HUES48 (cell line): Measurements from ENCODE around the gene EBPL.

Experiments used
- H3K27ac ChIP-seq: one replicate; pipeline ENCODE4 v1.7.0; 2013; ENCODE audit warnings: low read depth, low read length, inconsistent platforms
- H3K27me3 ChIP-seq: 2 replicates; pipeline ENCODE4 v1.6.1; 2013; ENCODE audit warnings: mild to moderate bottlenecking, low read length; ENCODE audit not compliant: control insufficient read depth, insufficient read depth
- H3K36me3 ChIP-seq: 2 replicates; pipeline ENCODE4 v1.6.1; 2013; ENCODE audit warnings: low read length; ENCODE audit not compliant: control insufficient read depth, insufficient read depth
- H3K4me1 ChIP-seq: 2 replicates; pipeline ENCODE4 v1.6.1; 2013; ENCODE audit warnings: mild to moderate bottlenecking, low read length; ENCODE audit not compliant: control insufficient read depth, insufficient read depth
- H3K4me3 ChIP-seq: 2 replicates; pipeline ENCODE4 v1.5.1; 2013; ENCODE audit warnings: mild to moderate bottlenecking, low read depth, low read length
- H3K9ac ChIP-seq: 2 replicates; pipeline ENCODE4 v1.6.1; 2013; ENCODE audit warnings: mild to moderate bottlenecking, low read depth, low read length, moderate library complexity
- H3K9me3 ChIP-seq: 2 replicates; pipeline ENCODE4 v1.6.1; 2013; ENCODE audit warnings: low read length; ENCODE audit not compliant: control insufficient read depth, insufficient read depth

Gene EBPL

GRCh38 chr13:49697468-49697867 lies 6.2 kb upstream of the EBPL start:
- H3K36me3 ChIP-seq, result peaks cover 33% of the 10 kb centered on the region
- H3K4me1 ChIP-seq, result peaks cover 16% of the 10 kb centered on the region
- H3K9ac ChIP-seq, result no peak overlapping the region
- H3K27ac ChIP-seq, result no peak overlapping the region
- H3K4me3 ChIP-seq, result no peak overlapping the region
- no peaks in the 10 kb centered on the region for H3K27me3 ChIP-seq
- no peaks in the 10 kb centered on the region for H3K9me3 ChIP-seq

- Histone ChIP-seq H3K4me1 (peaks cover 10% of the 10 kb centered on the region), H3K4me3 (no peak overlapping the region), H3K9me3 (no peaks in the 10 kb centered on the region), H3K27ac (no peak overlapping the region), H3K27me3 (no peaks in the 10 kb centered on the region), H3K36me3 (peaks cover 10% of the 10 kb centered on the region), H3K9ac (no peak overlapping the region)
Measured at GRCh38 chr13:49694446-49694845, 3.2 kb upstream of the EBPL start.

- Histone ChIP-seq H3K27ac (no peak overlapping the region), H3K9me3 (no peaks in the 10 kb centered on the region), H3K4me3 (no peak overlapping the region), H3K9ac (no peak overlapping the region), H3K36me3 (peaks cover 13% of the 10 kb centered on the region), H3K27me3 (no peaks in the 10 kb centered on the region), H3K4me1 (peaks cover 9% of the 10 kb centered on the region)
Measured at GRCh38 chr13:49693877-49694276, 2.6 kb upstream of the EBPL start.

- H3K36me3 ChIP-seq, result peaks cover 16% of the 10 kb centered on the region
- no peaks in the 10 kb centered on the region for H3K27me3 ChIP-seq
- H3K4me1 ChIP-seq, result peaks cover 4% of the 10 kb centered on the region; the same call in 1 of the 2 replicates
- H3K27ac ChIP-seq, result no peak overlapping the region
- no peaks in the 10 kb centered on the region for H3K9me3 ChIP-seq
- no peak overlapping the region for H3K4me3 ChIP-seq
- no peak overlapping the region for H3K9ac ChIP-seq
Measured at GRCh38 chr13:49693191-49693733, 2.0 kb upstream of the EBPL start.

- peak overlapping the region; percentile 86 for H3K4me3 ChIP-seq
- H3K36me3 ChIP-seq, result peaks cover 25% of the 10 kb centered on the region
- peaks cover 4% of the 10 kb centered on the region; the same call in 1 of the 2 replicates for H3K4me1 ChIP-seq
- H3K27ac ChIP-seq, result peak overlapping the region; percentile 95
- no peaks in the 10 kb centered on the region for H3K9me3 ChIP-seq
- peak overlapping the region; percentile 78 for H3K9ac ChIP-seq
- no peaks in the 10 kb centered on the region for H3K27me3 ChIP-seq
Measured at GRCh38 chr13:49690133-49690994, 922 bp downstream of the EBPL start.

GRCh38 chr13:49683489-49683888 lies 7.8 kb downstream of the EBPL start:
- Histone ChIP-seq H3K27ac (no peak overlapping the region), H3K27me3 (no peaks in the 10 kb centered on the region), H3K4me1 (no peaks in the 10 kb centered on the region), H3K9me3 (peaks cover 11% of the 10 kb centered on the region), H3K4me3 (no peak overlapping the region), H3K9ac (no peak overlapping the region), H3K36me3 (peaks cover 49% of the 10 kb centered on the region)

GRCh38 chr13:49681842-49682435 lies 9.3 kb downstream of the EBPL start:
- H3K9ac ChIP-seq, result no peak overlapping the region
- peaks cover 11% of the 10 kb centered on the region for H3K9me3 ChIP-seq
- H3K4me1 ChIP-seq, result no peaks in the 10 kb centered on the region
- no peak overlapping the region for H3K4me3 ChIP-seq
- peaks cover 43% of the 10 kb centered on the region for H3K36me3 ChIP-seq
- no peaks in the 10 kb centered on the region for H3K27me3 ChIP-seq
- H3K27ac ChIP-seq, result no peak overlapping the region

GRCh38 chr13:49679246-49679645 lies 12.0 kb downstream of the EBPL start:
- peaks cover 40% of the 10 kb centered on the region for H3K36me3 ChIP-seq
- H3K27me3 ChIP-seq, result no peaks in the 10 kb centered on the region
- H3K9me3 ChIP-seq, result peaks cover 11% of the 10 kb centered on the region
- no peak overlapping the region for H3K27ac ChIP-seq
- H3K9ac ChIP-seq, result no peak overlapping the region
- no peak overlapping the region for H3K4me3 ChIP-seq
- H3K4me1 ChIP-seq, result no peaks in the 10 kb centered on the region

- Histone ChIP-seq H3K27ac (no peak overlapping the region), H3K9me3 (peaks cover 11% of the 10 kb centered on the region), H3K36me3 (peaks cover 35% of the 10 kb centered on the region), H3K4me1 (no peaks in the 10 kb centered on the region), H3K27me3 (no peaks in the 10 kb centered on the region), H3K4me3 (no peak overlapping the region), H3K9ac (no peak overlapping the region)
Measured at GRCh38 chr13:49678191-49678914, 12.9 kb downstream of the EBPL start.

- Histone ChIP-seq H3K9me3 (peaks cover 11% of the 10 kb centered on the region), H3K36me3 (peaks cover 30% of the 10 kb centered on the region), H3K4me1 (peaks cover 3% of the 10 kb centered on the region; the same call in 1 of the 2 replicates), H3K4me3 (no peak overlapping the region), H3K27ac (no peak overlapping the region), H3K9ac (no peak overlapping the region), H3K27me3 (no peaks in the 10 kb centered on the region)
Measured at GRCh38 chr13:49676581-49677298, 14.5 kb downstream of the EBPL start.
